ENCODE results near the gene SLC12A4.
"Not testable (repeated sequence)": the region's sequence is repeated elsewhere in the genome, so short reads cannot be mapped to it uniquely, and the experiment has no call there.

SLC12A4 gene

DNA sequence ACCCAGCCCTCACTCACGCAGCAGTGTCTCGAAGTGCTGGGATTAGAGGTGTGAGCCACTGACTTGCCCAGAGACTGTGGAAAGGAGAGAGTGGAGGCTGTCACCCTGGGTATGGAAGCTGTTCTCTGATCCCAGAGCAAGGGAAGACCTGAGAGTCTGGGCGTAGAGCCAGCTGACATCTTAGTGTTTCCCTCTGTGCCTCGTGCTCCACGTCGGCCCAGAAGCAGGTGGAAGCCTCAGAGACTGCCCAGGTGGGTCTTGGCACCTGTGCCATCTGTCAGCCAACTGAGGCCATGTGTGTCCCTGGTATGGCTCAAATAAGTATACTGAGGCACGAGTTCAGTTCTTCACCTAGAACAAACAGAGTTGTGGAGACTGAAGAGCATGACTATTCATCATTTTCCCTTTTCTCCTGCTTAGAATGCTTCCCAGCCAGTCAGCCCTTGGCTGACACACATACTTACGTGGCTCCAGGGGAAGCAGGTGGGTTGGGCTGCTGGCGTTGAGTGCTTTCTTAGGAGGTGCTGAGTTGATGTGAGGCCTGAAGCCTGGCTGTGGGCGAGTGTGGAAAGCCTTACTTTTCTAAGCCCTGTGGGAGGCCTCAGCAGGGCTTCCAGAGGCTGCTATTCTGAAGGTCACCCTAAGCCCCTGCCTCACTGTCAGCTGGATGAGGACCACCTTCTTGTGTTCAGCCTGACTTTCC is 44.9 kb downstream of the SLC12A4 start:
- Histone ChIP-seq H3K27me3 (ENCODE audit: control insufficient read depth, insufficient read depth, low read length) (no peaks in the 10 kb centered on the region), H3K4me1 (ENCODE audit: control insufficient read depth, insufficient read depth, low read length) (no peaks in the 10 kb centered on the region; the same call in 1 of the 2 replicates), H3K4me3 (ENCODE audit: low read length) (no peak overlapping the region), H3K27ac (ENCODE audit: low read length) (no peak overlapping the region), H3K36me3 (ENCODE audit: control insufficient read depth, insufficient read depth, low read length) (peaks cover 4% of the 10 kb centered on the region; the same call in 1 of the 2 replicates), H3K9me3 (ENCODE audit: control insufficient read depth, insufficient read depth, low read length) (no peaks in the 10 kb centered on the region)
- no peak for DNase-seq (ENCODE audit: low read depth, low spot score)
- WGBS (ENCODE audit: insufficient coverage, insufficient read length): no CpG with 5 or more reads among the region's 10 CpGs

DNA sequence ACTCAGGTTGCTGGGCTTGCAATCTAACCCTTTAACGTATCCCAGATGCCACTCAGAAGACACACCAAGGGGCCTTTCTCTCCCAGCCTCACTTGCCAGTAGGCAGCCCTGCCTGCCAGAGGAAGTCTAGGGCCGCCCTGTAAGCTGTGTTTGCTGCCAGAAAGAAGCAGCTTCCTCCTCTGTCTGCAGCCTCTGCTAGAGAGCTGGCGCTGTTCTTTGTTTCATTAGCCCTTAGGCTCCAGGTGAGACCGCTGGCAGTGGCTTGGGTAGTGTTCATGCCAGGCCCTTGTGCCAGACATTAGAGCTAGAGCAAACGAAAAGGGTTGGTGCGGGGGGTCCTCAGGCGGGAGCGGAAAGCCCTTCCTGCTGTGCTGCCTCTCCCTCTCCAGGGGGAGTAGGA is 45.7 kb downstream of the SLC12A4 start:
- no peaks in the 10 kb centered on the region for H3K9me3 ChIP-seq (ENCODE audit: control insufficient read depth, insufficient read depth, low read length)
- H3K27ac ChIP-seq (ENCODE audit: low read length): no peak overlapping the region
- no CpG with 5 or more reads among the region's 8 CpGs for WGBS (ENCODE audit: insufficient coverage, insufficient read length)
- no peak overlapping the region for H3K4me3 ChIP-seq (ENCODE audit: low read length)
- H3K36me3 ChIP-seq (ENCODE audit: control insufficient read depth, insufficient read depth, low read length): peaks cover 4% of the 10 kb centered on the region; the same call in 1 of the 2 replicates
- DNase-seq (ENCODE audit: low read depth, low spot score): no peak
- H3K4me1 ChIP-seq (ENCODE audit: control insufficient read depth, insufficient read depth, low read length): no peaks in the 10 kb centered on the region; the same call in 1 of the 2 replicates
- no peaks in the 10 kb centered on the region for H3K27me3 ChIP-seq (ENCODE audit: control insufficient read depth, insufficient read depth, low read length)

DNA sequence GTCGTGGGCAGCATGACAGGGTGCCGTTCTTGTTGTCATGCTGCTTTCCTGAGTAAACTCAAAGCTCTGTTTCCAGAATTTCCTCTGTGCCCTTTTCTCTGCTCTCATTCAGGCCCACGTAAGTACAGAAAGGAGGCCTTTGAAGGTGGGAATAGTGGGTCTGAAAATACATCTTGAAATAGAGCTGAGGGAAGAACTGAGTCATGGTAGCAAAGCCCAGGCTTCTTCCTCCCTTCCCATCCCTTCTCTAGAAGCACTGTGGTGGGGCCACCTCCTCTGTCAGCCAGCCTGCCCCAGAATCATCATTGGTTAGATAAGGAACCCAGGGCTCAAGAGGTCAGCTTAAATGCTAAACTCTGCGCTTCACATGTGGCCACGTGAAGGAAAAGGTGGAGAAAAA is 46.2 kb downstream of the SLC12A4 start:
- Histone ChIP-seq H3K4me1 (ENCODE audit: control insufficient read depth, insufficient read depth, low read length) (no peaks in the 10 kb centered on the region), H3K27ac (ENCODE audit: low read length) (no peak overlapping the region), H3K36me3 (ENCODE audit: control insufficient read depth, insufficient read depth, low read length) (no peaks in the 10 kb centered on the region), H3K9me3 (ENCODE audit: control insufficient read depth, insufficient read depth, low read length) (no peaks in the 10 kb centered on the region), H3K4me3 (ENCODE audit: low read length) (no peak overlapping the region), H3K27me3 (ENCODE audit: control insufficient read depth, insufficient read depth, low read length) (no peaks in the 10 kb centered on the region)
- no CpG with 5 or more reads among the region's 5 CpGs for WGBS (ENCODE audit: insufficient coverage, insufficient read length)
- DNase-seq (ENCODE audit: low read depth, low spot score): no peak

DNA sequence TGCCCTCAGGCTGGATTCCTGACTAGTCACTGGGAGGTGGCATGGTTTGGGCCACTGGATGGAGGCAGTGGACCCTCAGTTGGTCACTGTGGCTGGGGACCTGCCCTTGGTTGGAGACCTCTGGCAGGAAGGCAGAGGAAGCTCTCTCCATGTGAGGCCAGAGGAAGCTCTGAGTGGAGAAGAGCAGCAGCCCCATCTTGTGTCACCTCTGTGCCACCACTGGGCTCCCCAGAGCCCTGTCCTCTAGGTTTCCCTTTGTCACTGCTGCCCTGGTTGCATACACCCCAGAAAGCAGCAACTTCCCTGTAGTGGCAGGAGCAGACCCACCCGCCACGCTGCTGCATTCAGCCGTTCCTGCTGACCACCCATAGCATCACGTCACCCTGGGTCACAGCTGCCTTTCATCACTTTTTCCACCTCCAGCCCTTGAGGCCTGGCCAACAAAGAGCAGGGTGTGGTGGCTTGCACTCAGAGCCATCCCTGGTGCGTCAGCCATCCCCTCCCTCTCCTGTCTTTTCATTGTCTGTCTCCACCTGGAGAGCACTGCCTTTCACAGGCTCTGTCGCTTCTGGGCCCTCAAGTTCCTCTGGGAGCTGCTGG is 48.7 kb downstream of the SLC12A4 start:
- peaks cover 4% of the 10 kb centered on the region for H3K4me1 ChIP-seq (ENCODE audit: control insufficient read depth, insufficient read depth, low read length)

DNA sequence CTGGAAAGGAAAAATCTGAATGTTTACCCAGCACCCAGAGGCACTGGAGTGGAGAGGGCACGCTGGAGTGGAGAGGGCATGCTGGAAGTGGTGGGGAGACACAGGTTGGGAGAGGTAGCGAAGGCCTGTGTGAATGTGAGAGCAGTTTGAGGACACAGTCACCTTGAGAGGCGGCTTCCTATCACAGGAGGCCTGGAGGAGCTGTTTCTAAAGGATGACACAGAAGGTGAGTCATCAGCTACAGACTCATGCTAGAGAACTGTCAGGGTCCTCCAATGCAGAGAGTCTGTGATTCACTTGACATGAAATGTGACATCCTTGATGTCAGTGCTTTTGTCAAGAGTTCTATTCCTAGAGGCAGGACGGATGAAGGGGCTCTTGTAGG is 50.6 kb downstream of the SLC12A4 start:
- Histone ChIP-seq H3K36me3 (ENCODE audit: control insufficient read depth, insufficient read depth, low read length) (no peaks in the 10 kb centered on the region), H3K9me3 (ENCODE audit: control insufficient read depth, insufficient read depth, low read length) (no peaks in the 10 kb centered on the region), H3K27ac (ENCODE audit: low read length) (no peak overlapping the region), H3K4me1 (ENCODE audit: control insufficient read depth, insufficient read depth, low read length) (peaks cover 5% of the 10 kb centered on the region), H3K4me3 (ENCODE audit: low read length) (no peak overlapping the region), H3K27me3 (ENCODE audit: control insufficient read depth, insufficient read depth, low read length) (no peaks in the 10 kb centered on the region)
- no peak for DNase-seq (ENCODE audit: low read depth, low spot score)
- WGBS (ENCODE audit: insufficient coverage, insufficient read length): no CpG with 5 or more reads among the region's 4 CpGs

More for the DNA sequence above, 48.7 kb downstream of the SLC12A4 start:
- H3K36me3 ChIP-seq (ENCODE audit: control insufficient read depth, insufficient read depth, low read length): no peaks in the 10 kb centered on the region
- no CpG with 5 or more reads among the region's 6 CpGs for WGBS (ENCODE audit: insufficient coverage, insufficient read length)
- H3K27ac ChIP-seq (ENCODE audit: low read length): no peak overlapping the region
- DNase-seq (ENCODE audit: low read depth, low spot score): no peak
- no peaks in the 10 kb centered on the region for H3K9me3 ChIP-seq (ENCODE audit: control insufficient read depth, insufficient read depth, low read length)
- H3K27me3 ChIP-seq (ENCODE audit: control insufficient read depth, insufficient read depth, low read length): no peaks in the 10 kb centered on the region
- H3K4me3 ChIP-seq (ENCODE audit: low read length): no peak overlapping the region

- no CpG with 5 or more reads among the region's 6 CpGs for WGBS (ENCODE audit: insufficient coverage, insufficient read length)
- H3K27ac ChIP-seq (ENCODE audit: low read length): no peak overlapping the region
- H3K9me3 ChIP-seq (ENCODE audit: control insufficient read depth, insufficient read depth, low read length): no peaks in the 10 kb centered on the region
- H3K36me3 ChIP-seq (ENCODE audit: control insufficient read depth, insufficient read depth, low read length): no peaks in the 10 kb centered on the region
- H3K27me3 ChIP-seq (ENCODE audit: control insufficient read depth, insufficient read depth, low read length): no peaks in the 10 kb centered on the region
- DNase-seq (ENCODE audit: low read depth, low spot score): no peak
- no peak overlapping the region for H3K4me3 ChIP-seq (ENCODE audit: low read length)
- H3K4me1 ChIP-seq (ENCODE audit: control insufficient read depth, insufficient read depth, low read length): peaks cover 5% of the 10 kb centered on the region
Measured at GRCh38 chr16:67917140-67917851, 51.1 kb downstream of the SLC12A4 start.

- Histone ChIP-seq H3K4me3 (ENCODE audit: low read length) (no peak overlapping the region), H3K4me1 (ENCODE audit: control insufficient read depth, insufficient read depth, low read length) (peaks cover 5% of the 10 kb centered on the region), H3K27me3 (ENCODE audit: control insufficient read depth, insufficient read depth, low read length) (no peaks in the 10 kb centered on the region), H3K36me3 (ENCODE audit: control insufficient read depth, insufficient read depth, low read length) (no peaks in the 10 kb centered on the region), H3K9me3 (ENCODE audit: control insufficient read depth, insufficient read depth, low read length) (no peaks in the 10 kb centered on the region), H3K27ac (ENCODE audit: low read length) (no peak overlapping the region)
- WGBS (ENCODE audit: insufficient coverage, insufficient read length): no CpG with 5 or more reads among the region's 7 CpGs
- no peak for DNase-seq (ENCODE audit: low read depth, low spot score)
Measured at GRCh38 chr16:67915831-67916723, 52.4 kb downstream of the SLC12A4 start.

GRCh38 chr16:67915496-67915769 is 53.0 kb downstream of the SLC12A4 start:
- WGBS (ENCODE audit: insufficient coverage, insufficient read length): no CpG with 5 or more reads among the region's 2 CpGs
- H3K36me3 ChIP-seq (ENCODE audit: control insufficient read depth, insufficient read depth, low read length); H3K4me3 ChIP-seq (ENCODE audit: low read length); H3K4me1 ChIP-seq (ENCODE audit: control insufficient read depth, insufficient read depth, low read length); DNase-seq (ENCODE audit: low read depth, low spot score); H3K27ac ChIP-seq (ENCODE audit: low read length); H3K27me3 ChIP-seq (ENCODE audit: control insufficient read depth, insufficient read depth, low read length); H3K9me3 ChIP-seq (ENCODE audit: control insufficient read depth, insufficient read depth, low read length): not testable (repeated sequence)

- peaks cover 5% of the 10 kb centered on the region for H3K4me1 ChIP-seq (ENCODE audit: control insufficient read depth, insufficient read depth, low read length)
- H3K27ac ChIP-seq (ENCODE audit: low read length): no peak overlapping the region
- no CpG with 5 or more reads among the region's 7 CpGs for WGBS (ENCODE audit: insufficient coverage, insufficient read length)
- no peaks in the 10 kb centered on the region for H3K27me3 ChIP-seq (ENCODE audit: control insufficient read depth, insufficient read depth, low read length)
- H3K9me3 ChIP-seq (ENCODE audit: control insufficient read depth, insufficient read depth, low read length): no peaks in the 10 kb centered on the region
- H3K4me3 ChIP-seq (ENCODE audit: low read length): no peak overlapping the region
- no peak for DNase-seq (ENCODE audit: low read depth, low spot score)
- H3K36me3 ChIP-seq (ENCODE audit: control insufficient read depth, insufficient read depth, low read length): no peaks in the 10 kb centered on the region
Measured at GRCh38 chr16:67914758-67915495, 53.5 kb downstream of the SLC12A4 start.

GRCh38 chr16:67910158-67910557 is 58.3 kb downstream of the SLC12A4 start:
- Histone ChIP-seq H3K36me3 (ENCODE audit: control insufficient read depth, insufficient read depth, low read length) (0 out of 2 replicates have a peak, but pooled peaks cover 4% of the 10 kb centered on the region), H3K4me3 (ENCODE audit: low read length) (no peak overlapping the region), H3K4me1 (ENCODE audit: control insufficient read depth, insufficient read depth, low read length) (peaks cover 5% of the 10 kb centered on the region), H3K27ac (ENCODE audit: low read length) (no peak overlapping the region), H3K9me3 (ENCODE audit: control insufficient read depth, insufficient read depth, low read length) (no peaks in the 10 kb centered on the region), H3K27me3 (ENCODE audit: control insufficient read depth, insufficient read depth, low read length) (no peaks in the 10 kb centered on the region)
- DNase-seq (ENCODE audit: low read depth, low spot score): no peak
- no CpG with 5 or more reads among the region's 2 CpGs for WGBS (ENCODE audit: insufficient coverage, insufficient read length)

Data from iPS DF 6.9 (cell line).